GM12892 (cell line): Measurements from ENCODE around the gene PNO1.

Experiments used
- POLR2A ChIP-seq: IDR thresholded peaks from 2 replicates; pipeline ENCODE4 v1.6.1; 2011; ENCODE audit warnings: low read depth, low read length, control low read depth
- TAF1 ChIP-seq: IDR thresholded peaks from 2 replicates; pipeline ENCODE4 v1.6.1; 2011; ENCODE audit warnings: low read depth, mild to moderate bottlenecking, control low read depth, low read length, borderline replicate concordance

GRCh38 chr2:68141875-68142274, 15.8 kb upstream of the PNO1 start:
- TF ChIP-seq TAF1 (no peak), POLR2A (no peak)
